ENCODE measurements around the gene LY86.
"Not testable (repeated sequence)": the region's sequence is repeated elsewhere in the genome, so short reads cannot be mapped to it uniquely, and the experiment has no call there.

LY86 gene

DNA sequence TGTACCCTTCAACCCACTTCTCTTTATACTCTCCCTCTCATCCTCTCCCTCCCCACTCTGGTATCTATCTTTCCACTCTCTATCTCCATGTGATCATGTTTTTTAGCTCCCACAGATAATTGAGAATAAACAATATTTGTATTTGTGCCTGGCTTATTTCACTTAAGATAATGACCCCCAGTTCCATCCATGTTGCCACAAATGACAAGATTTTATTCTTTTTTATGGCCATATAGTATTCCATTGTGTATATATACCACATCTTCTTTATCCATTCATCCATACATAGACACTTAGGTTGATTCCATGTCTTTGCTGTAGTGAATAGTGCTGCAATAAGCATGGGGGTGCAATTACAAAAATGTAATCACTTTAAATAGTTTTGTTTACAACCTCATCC lies 62.3 kb downstream of the LY86 start:
- DNase-seq (ENCODE audit: low read depth in 3 of 3, low spot score in 1 of 3), result no peak

DNA sequence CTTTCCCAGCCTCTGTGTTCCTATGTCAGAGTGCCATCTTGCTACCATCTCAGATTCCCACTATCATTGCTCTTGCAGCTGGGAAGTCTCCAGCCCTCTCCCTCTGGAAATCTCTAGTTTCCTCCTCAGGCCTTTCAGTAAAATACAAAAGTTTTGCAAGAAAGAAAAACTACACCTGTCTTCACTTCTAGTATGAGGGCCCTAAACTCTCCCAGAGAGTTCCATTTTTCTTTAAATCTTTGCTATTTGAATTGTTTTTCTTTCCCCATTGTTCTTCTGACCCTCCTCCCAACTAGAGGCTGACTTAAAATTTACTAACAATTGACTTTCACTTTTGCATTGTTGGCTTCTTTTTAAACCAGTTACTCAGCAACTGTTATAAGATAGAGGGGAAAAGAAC lies 62.8 kb downstream of the LY86 start:
- no peak for DNase-seq (ENCODE audit: low read depth in 3 of 3, low spot score in 1 of 3)

DNA sequence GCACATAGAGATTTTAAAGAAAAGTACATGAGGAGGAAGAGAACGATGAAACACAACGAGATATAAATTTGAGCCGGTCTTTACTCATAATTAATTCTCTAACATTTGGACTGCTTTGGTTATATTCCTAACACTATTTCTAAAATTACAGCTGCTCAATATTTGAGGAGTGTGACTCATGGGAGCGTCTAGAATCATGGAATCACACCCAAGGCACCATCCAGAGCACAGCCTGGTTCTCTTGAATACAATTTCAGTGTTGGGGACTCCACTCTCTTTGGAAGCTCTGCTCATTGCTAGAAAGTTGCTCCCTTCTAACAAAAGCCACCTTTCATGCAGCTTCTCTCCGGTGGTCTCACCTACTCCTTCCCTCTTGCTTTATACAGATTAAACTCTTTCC lies 64.4 kb downstream of the LY86 start:
- DNase-seq (ENCODE audit: low read depth in 3 of 3, low spot score in 1 of 3), result no peak

DNA sequence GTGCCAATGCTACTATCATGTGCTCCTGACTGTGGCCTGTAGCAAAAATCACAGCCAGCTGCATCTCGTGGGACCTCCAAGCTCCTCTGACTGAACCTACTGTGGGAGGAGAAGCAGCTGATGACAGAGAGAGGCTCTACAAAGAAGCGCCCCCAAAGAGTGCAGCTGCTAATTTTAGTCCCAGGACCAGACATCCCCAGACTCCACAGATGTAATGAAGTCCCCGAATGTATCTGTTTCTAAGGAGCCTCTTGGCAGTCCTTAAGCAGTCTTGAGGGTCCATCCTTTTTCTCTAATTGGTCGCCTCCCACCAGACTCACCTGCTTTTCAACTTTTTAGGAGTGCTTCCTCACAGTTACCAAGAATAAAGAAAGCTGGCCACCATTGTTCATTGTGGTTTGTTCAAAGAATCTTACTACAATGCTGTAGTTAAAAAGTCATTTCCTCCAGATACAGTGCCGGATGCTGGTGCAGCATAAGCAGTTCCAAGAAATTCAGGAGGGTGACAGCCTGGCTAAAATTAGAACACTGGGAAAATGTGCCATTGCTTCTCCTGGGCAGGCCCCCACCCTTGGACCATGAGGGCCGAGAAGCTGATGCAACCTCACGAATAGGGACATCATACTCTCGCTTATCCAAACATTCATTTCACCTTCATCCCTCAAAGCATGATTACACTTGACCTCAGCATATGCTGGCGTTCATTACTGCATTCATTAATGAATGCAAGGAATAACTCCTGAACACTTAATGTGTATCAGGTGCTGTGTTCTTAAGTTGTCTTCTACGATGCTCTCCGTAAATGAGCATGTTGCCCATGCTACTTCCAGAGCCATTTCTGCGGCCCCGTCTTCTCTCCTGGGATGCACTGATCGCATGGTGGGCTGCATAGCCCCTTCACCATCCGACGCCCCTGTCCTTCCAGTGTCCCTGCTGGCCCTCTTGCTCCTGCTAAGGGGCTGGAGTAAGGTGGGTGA lies 66.4 kb downstream of the LY86 start:
- DNase-seq (ENCODE audit: low read depth in 3 of 3, low spot score in 1 of 3), result no peak

DNA sequence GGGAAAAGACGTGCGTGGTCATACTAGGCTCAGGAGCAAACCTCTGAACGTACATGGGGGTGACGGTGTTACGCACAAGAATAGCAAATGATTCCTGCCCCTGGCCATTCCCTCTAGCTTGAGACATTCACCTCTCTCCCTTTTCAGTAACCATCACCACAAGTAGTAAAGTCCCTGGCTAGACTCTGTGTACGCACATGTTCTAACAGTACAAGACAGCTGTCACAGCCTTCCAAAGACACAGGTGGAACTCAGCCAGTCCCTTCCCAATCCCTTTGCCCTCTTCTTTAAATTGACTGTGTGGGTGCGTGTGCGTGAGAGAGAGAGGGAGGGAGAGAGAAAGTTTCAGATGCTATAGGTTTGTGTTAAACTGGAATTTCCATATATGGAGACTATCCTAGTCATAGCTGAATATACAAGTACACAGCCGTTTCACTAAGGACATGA lies 67.3 kb downstream of the LY86 start:
- DNase-seq (ENCODE audit: low read depth in 3 of 3, low spot score in 1 of 3), result no peak

DNA sequence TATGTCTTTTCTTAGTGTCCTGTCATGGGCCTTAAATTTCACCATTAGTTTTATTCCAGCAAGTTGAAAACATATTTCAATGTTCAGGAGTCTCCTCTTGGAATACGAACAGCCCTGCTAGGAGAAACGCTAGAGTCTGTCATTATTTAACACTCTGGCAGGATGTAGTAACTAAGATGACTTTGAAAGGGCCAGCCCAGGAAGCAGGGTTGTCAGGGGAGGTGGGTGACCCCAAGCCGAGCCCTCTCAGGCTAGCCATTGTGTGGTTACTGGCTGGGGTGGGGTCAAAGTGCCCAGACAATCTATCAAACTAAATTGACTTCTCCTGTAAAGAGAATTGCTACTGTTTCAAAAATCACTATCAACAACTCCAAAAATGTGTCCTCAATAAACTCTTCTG lies 67.8 kb downstream of the LY86 start:
- no peak for DNase-seq (ENCODE audit: low read depth in 3 of 3, low spot score in 1 of 3)

DNA sequence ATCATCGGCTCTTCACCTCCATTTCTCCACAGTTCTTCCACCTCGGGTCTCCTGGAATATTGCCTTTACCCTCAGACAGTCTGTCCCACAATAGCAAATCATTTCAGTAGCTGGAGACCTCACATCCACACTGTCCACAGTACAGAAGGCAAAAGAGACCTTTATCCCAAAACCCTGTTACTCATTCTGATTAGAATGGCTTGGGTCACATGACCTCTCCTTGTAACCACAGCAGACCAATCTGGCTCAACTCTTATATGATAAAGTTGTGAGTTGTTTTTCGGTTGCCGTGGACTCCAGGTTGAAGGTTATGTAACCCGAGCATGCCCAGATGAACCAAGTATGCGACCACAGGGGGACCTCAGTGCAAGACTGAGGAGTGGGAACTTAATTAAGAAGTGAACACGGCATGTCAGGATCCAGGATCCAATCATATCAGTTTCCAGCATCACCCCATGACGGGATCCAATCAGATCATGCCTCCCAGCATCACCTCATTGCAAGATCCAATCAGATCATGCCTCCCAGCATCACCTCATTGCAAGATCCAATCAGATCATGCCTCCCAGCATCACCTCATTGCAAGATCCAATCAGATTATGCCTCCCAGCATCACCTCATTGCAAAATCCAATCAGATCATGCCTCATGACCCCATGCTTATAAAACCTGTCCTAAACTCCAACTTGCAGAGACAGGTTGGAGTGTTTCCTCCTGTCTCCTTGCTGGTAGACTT lies 68.7 kb downstream of the LY86 start:
- DNase-seq (ENCODE audit: low read depth in 3 of 3, low spot score in 1 of 3), result no peak

DNA sequence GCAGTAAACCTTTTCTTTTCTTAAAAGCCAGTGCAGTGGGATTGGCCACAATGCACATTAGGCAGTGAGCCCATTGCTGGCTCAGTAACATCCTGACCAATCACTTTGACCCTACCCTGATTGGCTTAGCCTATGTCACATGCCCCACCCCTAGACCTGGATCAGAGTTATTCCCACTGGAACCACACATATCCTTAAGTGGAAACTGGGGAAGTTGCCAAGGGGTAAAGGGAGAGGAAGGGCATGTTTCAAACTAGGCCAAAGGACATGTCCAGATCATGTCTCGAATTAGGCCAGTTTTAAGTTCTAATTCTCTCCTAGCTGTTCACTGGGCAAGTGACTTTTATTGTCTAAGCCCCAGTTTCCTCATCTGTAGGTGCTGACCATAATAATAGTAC lies 69.3 kb downstream of the LY86 start:
- no peak for DNase-seq (ENCODE audit: low read depth in 3 of 3, low spot score in 1 of 3)

DNA sequence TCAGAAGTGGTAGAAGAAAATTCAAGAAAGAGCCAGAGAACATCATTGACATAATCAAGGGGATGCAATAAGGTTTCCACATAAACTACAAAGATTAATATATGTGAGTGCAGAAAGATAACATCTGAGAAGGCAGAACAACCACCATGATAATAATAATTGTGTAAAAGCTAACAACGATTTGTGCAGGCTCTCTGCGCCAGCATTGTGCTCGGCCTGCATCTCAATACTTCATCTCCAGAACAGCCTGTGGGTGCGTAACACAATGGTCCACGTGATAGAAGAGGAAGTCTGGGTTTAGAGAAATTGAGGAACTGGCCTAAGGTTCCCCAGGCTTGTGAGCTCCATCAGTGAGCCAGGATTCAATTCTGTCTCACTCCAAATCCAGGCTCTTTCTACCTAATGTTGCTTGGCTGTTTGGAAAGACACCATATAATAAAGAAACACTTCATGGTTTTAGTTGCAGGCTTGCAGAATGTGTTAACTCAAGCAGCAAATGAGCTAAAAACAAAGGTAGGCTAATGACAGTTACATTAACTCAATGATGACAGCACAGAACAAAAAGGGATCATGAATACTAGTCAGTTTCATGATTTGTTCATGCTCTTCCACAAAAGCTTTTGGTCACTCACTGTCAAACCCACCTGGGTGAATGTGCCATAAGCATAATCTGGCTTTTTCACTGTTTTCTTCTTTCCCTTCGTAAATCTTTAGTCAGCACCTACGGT lies 71.2 kb downstream of the LY86 start:
- DNase-seq (ENCODE audit: low read depth in 3 of 3, low spot score in 1 of 3), result no peak

DNA sequence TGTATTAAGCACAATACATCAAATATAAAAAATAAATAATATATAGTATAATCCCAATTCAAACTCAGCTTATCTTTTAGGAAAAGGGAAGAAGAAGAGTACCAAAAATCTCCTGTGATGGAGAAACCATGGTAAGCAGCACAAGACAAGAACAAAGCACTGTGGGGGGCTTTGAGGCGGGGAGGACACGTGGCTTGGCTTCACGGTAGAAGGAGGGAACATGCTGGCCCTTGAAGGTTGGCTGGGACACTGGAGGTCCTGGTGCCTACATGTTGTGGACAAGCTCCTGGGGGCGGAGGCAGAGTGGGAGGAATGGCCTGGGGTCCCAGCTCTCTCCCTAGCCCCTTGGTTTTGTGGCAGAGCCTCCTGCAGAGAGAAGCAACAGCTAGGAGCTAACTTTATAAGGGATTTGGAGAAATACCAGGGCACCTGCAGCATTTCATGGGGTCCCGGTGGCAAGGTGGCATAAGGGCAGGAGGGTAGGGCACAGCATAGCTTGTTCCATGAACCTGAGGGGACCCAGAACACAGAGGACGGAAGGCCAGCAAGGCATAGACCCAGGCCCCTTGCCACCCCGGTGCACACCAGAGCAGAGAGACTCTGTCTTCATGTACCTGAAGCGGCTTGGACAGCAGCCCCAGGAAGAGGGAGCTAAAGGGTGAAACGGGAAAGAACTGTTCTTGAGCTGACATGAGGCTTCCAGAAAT lies 72.0 kb downstream of the LY86 start:
- DNase-seq (ENCODE audit: low read depth in 3 of 3, low spot score in 1 of 3), result no peak

DNA sequence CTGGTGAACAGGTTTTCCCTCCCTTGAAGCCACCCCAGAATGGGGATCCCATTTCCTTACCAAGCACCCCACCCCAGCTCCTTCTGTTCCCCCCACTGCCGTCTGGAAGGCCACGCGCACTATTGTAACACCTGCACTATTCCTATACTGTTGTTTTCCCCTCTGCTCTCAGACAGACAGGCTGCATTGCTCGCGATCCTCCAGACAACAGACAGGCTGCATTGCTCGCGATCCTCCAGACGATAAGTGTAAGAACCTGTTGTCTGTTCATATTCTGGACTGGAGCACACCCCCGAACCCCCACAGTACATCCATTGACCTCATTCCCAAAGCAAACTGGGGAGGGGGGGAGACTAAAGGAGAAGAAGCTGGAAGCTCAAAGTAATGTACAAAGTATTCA lies 72.7 kb downstream of the LY86 start:
- DNase-seq (ENCODE audit: low read depth in 3 of 3, low spot score in 1 of 3), result no peak

DNA sequence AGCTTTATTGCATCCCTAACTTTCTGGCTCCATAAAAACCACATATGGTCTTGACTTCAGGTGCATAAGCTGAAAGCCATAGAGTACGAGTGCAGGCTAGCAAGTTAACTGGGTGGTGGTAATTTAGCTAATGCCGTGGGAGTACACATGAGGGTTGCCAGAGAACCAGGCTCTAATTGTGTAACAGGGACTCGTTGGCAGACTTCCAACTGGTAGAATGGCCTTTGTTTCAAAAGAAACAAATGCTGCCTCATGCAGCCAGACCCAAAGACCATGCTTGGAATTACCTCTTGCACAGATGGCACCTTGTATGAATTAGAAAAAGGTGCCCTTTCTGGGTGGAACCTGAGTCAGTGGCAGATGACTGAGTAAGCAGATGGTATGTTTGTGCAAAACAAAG lies 73.2 kb downstream of the LY86 start:
- DNase-seq (ENCODE audit: low read depth in 3 of 3, low spot score in 1 of 3), result no peak

DNA sequence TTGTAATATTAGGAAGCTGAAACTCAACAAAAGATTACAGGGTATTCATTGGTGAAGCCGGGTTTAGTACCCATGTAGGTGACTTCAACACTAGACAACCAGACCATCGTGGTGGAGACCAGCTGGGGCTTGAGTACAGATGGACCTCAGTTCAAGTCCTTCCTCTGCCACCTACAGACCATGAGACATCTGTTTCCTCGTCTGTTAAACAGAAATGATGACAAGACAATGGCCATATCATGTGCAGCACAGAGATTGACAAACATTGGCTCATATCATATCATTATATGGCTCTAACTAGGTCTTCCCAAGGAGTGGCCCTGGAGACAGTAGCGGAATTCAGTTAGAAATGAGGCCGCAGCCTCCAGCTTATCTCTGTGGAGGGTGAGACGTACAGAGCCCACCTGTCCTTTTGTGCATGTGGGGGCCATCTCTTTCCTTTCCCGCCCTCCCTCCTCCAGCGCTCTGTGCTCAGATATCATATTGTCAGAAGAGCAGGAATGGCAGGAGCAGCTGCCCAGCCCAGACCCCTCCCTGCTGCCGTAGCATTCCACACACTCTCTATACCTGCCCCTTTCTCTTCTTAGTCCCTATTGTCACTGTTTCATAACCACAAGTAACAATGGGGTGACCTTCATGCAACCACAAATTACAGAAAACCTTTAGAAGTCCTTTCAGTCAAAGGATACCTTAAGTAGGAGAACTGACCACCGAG lies 75.1 kb downstream of the LY86 start:
- DNase-seq (ENCODE audit: low read depth in 3 of 3, low spot score in 1 of 3), result no peak

DNA sequence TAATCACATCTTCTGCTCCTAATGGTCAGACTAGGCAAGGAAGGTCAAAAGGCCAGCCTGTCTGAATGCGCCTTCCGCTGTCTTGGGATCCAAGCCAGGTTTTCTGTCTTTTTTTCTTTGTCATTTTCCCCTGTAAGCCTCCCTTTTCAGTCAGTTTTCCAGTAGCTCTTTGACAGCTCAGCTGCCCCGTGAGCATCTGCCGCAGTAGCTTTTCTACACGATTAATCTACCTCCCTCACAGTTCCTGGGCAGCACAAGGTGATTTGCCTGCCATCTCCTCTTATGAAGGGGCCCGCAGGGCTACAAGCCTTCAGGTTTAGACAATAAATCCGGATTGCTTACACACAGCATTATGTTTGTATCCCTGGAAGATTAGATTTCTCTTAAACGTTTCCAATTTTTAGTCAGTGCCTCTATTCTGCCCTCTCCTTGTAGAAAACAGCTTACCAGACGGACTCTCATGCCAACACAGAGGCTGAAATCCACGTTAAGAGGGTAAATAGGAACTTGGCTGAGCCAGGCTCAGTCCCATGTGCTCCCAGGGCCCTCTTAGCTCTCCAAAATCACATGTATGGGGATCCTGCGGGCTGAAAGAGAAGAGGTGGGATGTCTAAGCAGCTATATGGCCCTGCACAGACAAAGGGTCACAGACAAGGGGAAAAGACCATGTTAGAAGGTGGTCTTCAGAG lies 77.2 kb downstream of the LY86 start:
- no peak for DNase-seq (ENCODE audit: low read depth in 3 of 3, low spot score in 1 of 3)

DNA sequence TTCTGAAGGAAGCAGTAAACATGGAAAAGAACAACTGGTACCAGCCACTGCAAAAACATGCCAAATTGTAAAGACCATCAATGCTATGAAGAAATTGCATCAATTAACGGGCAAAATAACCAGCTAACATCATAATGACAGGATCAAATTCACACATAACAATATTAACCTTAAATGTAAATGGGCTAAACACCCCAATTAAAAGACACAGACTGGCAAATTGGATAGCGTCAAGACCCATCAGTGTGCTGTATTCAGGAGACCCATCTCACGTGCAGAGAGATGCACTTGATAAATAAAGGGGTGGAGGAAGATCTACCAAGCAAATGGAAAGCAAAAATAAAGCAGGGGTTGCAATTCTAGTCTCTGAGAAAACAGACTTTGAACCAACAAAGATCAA lies 81.6 kb downstream of the LY86 start:
- not testable (repeated sequence) for DNase-seq (ENCODE audit: low read depth in 3 of 3, low spot score in 1 of 3)

DNA sequence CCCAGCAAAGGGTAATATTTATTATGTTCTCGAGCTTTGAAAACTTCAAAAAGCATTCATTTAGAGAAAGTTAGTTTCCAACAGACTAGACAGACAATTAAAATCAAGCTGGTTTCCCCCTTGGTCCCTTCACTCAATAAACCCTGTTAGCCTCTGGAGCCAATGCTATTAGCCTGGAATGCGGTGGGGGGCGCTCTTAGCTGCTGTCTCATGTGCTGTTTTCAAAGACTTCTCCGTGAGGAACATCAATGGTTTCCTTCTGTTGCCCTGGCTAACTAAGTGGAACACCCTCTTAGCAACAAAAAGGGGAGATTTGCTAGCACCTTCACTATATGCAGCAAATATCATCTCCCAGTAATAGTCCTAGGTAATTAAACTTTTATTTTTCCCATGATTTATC lies 86.4 kb downstream of the LY86 start:
- no peak for DNase-seq (ENCODE audit: low read depth in 3 of 3, low spot score in 1 of 3)

DNA sequence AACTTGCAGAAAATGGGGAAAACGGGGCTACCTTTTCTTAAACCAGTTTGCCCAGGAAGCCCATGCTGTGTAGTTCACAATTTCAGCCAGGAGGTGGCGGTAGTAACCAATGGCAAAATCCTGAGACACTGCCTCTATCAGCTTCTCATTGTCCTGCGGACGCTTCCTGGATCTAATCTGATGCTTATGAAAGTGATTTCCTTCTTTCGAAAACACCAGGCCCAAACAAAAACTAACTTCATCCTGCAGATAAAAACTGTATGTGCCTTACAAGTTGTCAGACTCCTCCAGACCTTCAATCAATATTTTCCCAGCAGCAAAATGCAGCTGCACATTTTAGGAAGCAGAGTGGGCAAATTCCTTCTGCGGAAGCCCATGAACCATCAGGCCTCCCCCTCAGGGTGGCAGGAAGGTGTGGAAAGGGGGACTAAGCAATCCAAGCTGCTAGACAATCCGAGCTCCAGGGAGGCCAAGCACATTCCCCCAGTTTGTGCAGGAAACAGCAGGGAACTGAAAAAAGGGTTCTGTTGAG lies 88.5 kb downstream of the LY86 start:
- DNase-seq (ENCODE audit: low read depth in 3 of 3, low spot score in 1 of 3), result peak; percentile 48 to 69 (median 58)

DNA sequence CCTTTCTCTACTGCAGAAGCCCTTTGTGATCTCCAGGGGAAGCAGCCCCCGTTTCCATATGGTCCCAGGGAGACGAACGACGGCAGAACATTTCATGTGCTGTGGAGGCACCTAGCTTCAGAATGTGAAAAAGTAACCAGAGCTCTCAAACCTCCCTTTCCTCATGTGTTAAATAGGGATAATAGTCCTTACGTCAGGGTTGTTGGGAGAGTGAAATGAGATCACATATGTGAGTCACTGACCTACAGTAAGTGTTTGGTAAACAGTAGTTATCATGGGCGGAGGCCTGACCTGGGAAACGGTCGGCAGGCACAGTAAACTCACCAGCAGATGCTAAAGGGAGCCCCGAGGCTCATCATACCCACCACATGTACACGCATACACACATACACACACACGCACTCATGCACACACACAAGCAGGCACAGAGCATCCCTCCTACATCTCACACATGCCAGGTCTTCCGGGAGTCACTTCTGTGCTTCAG lies 89.7 kb downstream of the LY86 start:
- no peak for DNase-seq (ENCODE audit: low read depth in 3 of 3, low spot score in 1 of 3)

DNA sequence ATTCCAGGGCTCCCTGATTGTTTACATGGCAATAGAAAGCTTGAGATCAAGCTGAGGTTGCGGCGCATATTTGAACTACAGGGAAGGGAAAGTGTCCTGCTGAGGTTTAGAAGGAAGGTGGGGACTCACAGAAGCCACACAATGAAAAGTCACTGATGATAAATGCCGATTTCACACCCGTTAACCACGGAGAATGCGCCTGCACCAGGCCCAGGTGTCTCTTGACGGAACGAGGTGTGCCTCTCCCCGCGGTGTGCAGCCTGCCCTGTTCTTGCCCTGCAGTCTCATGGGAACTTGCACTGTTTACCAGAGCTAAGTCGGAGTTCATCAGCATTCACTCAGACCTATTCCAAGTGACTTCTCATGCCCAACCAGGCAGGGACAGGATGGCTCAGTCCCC lies 90.3 kb downstream of the LY86 start:
- no peak for DNase-seq (ENCODE audit: low read depth in 3 of 3, low spot score in 1 of 3)

Measured in stimulated activated CD4-positive, alpha-beta T cell treated with anti-CD3 and anti-CD28 coated beads, TNF-alpha, amount 100 ng/mL, for 1 hour (primary cell).